ENCODE data around the gene LAMA2.

The LAMA2 gene

GRCh38 chr6:129188795-129189194 lies 305.9 kb downstream of the LAMA2 start:
- Histone ChIP-seq H3K4me1 (ENCODE audit: low read length) (peaks cover 21% of the 10 kb centered on the region), H2AFZ (ENCODE audit: low read length) (no peak overlapping the region)

GRCh38 chr6:129189266-129189665 lies 306.3 kb downstream of the LAMA2 start:
- H3K9me3 ChIP-seq (replicated peaks; ENCODE audit: insufficient read depth, low read length) = no peaks in the 10 kb centered on the region
- DNase-seq = no peak
- H3K27ac ChIP-seq (ENCODE audit: low read length) = no peak overlapping the region
- H3K9me2 ChIP-seq (replicated peaks; ENCODE audit: insufficient read depth, low read length) = no peaks in the 10 kb centered on the region
- H3K9ac ChIP-seq (ENCODE audit: low read length) = no peak overlapping the region
- H3K4me3 ChIP-seq (ENCODE audit: low read length) = no peak overlapping the region
- H3K79me2 ChIP-seq (ENCODE audit: low read length) = no peaks in the 10 kb centered on the region
- peaks cover 8% of the 10 kb centered on the region for H3F3A ChIP-seq (ENCODE audit: insufficient read depth, low read length)
- H3K4me2 ChIP-seq (ENCODE audit: low read depth, low read length) = no peak overlapping the region
- no peaks in the 10 kb centered on the region for H3K27me3 ChIP-seq (replicated peaks; ENCODE audit: insufficient read depth, low read length)
- no peaks in the 10 kb centered on the region for H4K20me1 ChIP-seq (ENCODE audit: insufficient read depth, low read length)
- H3K36me3 ChIP-seq (replicated peaks; ENCODE audit: insufficient read depth, low read length) = no peaks in the 10 kb centered on the region
- peaks cover 21% of the 10 kb centered on the region for H3K4me1 ChIP-seq (ENCODE audit: low read length)
- TF ChIP-seq EZH2phosphoT487 (IDR thresholded peaks at IDR 0.05; ENCODE audit: low read length) = no peak
- TF ChIP-seq EZH2 (optimal IDR thresholded peaks at IDR 0.05; ENCODE audit: low read depth, low read length) = no peak
- TF ChIP-seq CTCF (IDR thresholded peaks at IDR 0.05; ENCODE audit: low read length) = no peak
- H2AFZ ChIP-seq (ENCODE audit: low read length) = no peak overlapping the region

More at GRCh38 chr6:129188795-129189194, 305.9 kb downstream of the LAMA2 start:
- Histone ChIP-seq H3K79me2 (ENCODE audit: low read length) (no peaks in the 10 kb centered on the region), H4K20me1 (ENCODE audit: insufficient read depth, low read length) (no peaks in the 10 kb centered on the region), H3K9me3 (replicated peaks; ENCODE audit: insufficient read depth, low read length) (no peaks in the 10 kb centered on the region), H3K36me3 (replicated peaks; ENCODE audit: insufficient read depth, low read length) (no peaks in the 10 kb centered on the region), H3K4me3 (ENCODE audit: low read length) (no peak overlapping the region), H3K27ac (ENCODE audit: low read length) (no peak overlapping the region), H3K4me2 (ENCODE audit: low read depth, low read length) (no peak overlapping the region), H3K9me2 (replicated peaks; ENCODE audit: insufficient read depth, low read length) (no peaks in the 10 kb centered on the region), H3F3A (ENCODE audit: insufficient read depth, low read length) (peaks cover 8% of the 10 kb centered on the region), H3K27me3 (replicated peaks; ENCODE audit: insufficient read depth, low read length) (no peaks in the 10 kb centered on the region), H3K9ac (ENCODE audit: low read length) (no peak overlapping the region)
- DNase-seq = no peak
- TF ChIP-seq EZH2 (optimal IDR thresholded peaks at IDR 0.05; ENCODE audit: low read depth, low read length) (no peak), EZH2phosphoT487 (IDR thresholded peaks at IDR 0.05; ENCODE audit: low read length) (no peak)

GRCh38 chr6:129191235-129191634 lies 308.3 kb downstream of the LAMA2 start:
- no peak overlapping the region for H3K4me2 ChIP-seq (ENCODE audit: low read depth, low read length)
- H4K20me1 ChIP-seq (ENCODE audit: insufficient read depth, low read length) = no peaks in the 10 kb centered on the region
- no peak for TF ChIP-seq EZH2 (optimal IDR thresholded peaks at IDR 0.05; ENCODE audit: low read depth, low read length)
- TF ChIP-seq CTCF (IDR thresholded peaks at IDR 0.05; ENCODE audit: low read length) = no peak
- TF ChIP-seq EZH2phosphoT487 (IDR thresholded peaks at IDR 0.05; ENCODE audit: low read length) = no peak
- no peaks in the 10 kb centered on the region for H3K79me2 ChIP-seq (ENCODE audit: low read length)
- H3K36me3 ChIP-seq (replicated peaks; ENCODE audit: insufficient read depth, low read length) = no peaks in the 10 kb centered on the region
- H3F3A ChIP-seq (ENCODE audit: insufficient read depth, low read length) = peaks cover 8% of the 10 kb centered on the region
- H3K9me3 ChIP-seq (replicated peaks; ENCODE audit: insufficient read depth, low read length) = no peaks in the 10 kb centered on the region
- H3K27me3 ChIP-seq (replicated peaks; ENCODE audit: insufficient read depth, low read length) = no peaks in the 10 kb centered on the region
- no peak overlapping the region for H3K4me3 ChIP-seq (ENCODE audit: low read length)
- peak overlapping the region; percentile 64; the same call in 1 of the 2 replicates for H3K27ac ChIP-seq (ENCODE audit: low read length)
- peaks cover 21% of the 10 kb centered on the region for H3K4me1 ChIP-seq (ENCODE audit: low read length)
- no peak overlapping the region for H3K9ac ChIP-seq (ENCODE audit: low read length)
- peak; percentile 24 for DNase-seq
- H3K9me2 ChIP-seq (replicated peaks; ENCODE audit: insufficient read depth, low read length) = no peaks in the 10 kb centered on the region
- H2AFZ ChIP-seq (ENCODE audit: low read length) = no peak overlapping the region

GRCh38 chr6:129192458-129192989 lies 309.6 kb downstream of the LAMA2 start:
- H3K27ac ChIP-seq (ENCODE audit: low read length) = peak overlapping the region; percentile 64; the same call in 1 of the 2 replicates
- H3K36me3 ChIP-seq (replicated peaks; ENCODE audit: insufficient read depth, low read length) = no peaks in the 10 kb centered on the region
- no peaks in the 10 kb centered on the region for H3K9me2 ChIP-seq (replicated peaks; ENCODE audit: insufficient read depth, low read length)
- TF ChIP-seq EZH2phosphoT487 (IDR thresholded peaks at IDR 0.05; ENCODE audit: low read length) = no peak
- TF ChIP-seq EZH2 (optimal IDR thresholded peaks at IDR 0.05; ENCODE audit: low read depth, low read length) = no peak
- TF ChIP-seq CTCF (IDR thresholded peaks at IDR 0.05; ENCODE audit: low read length) = no peak
- H4K20me1 ChIP-seq (ENCODE audit: insufficient read depth, low read length) = no peaks in the 10 kb centered on the region
- H3K27me3 ChIP-seq (replicated peaks; ENCODE audit: insufficient read depth, low read length) = no peaks in the 10 kb centered on the region
- no peak overlapping the region for H3K4me3 ChIP-seq (ENCODE audit: low read length)
- DNase-seq = no peak
- H3K9me3 ChIP-seq (replicated peaks; ENCODE audit: insufficient read depth, low read length) = no peaks in the 10 kb centered on the region
- H3K4me1 ChIP-seq (ENCODE audit: low read length) = peaks cover 21% of the 10 kb centered on the region
- H2AFZ ChIP-seq (ENCODE audit: low read length) = no peak overlapping the region
- no peaks in the 10 kb centered on the region for H3K79me2 ChIP-seq (ENCODE audit: low read length)
- peaks cover 8% of the 10 kb centered on the region for H3F3A ChIP-seq (ENCODE audit: insufficient read depth, low read length)
- no peak overlapping the region for H3K9ac ChIP-seq (ENCODE audit: low read length)
- H3K4me2 ChIP-seq (ENCODE audit: low read depth, low read length) = peak overlapping the region; percentile 19; the same call in 1 of the 2 replicates
